Lung microvascular endothelial cell (primary cell): Measurements from ENCODE around the gene FAT1. TPM values are rescaled to one million over a fixed set of nuclear protein-coding genes. Genes with fewer than 3 reads are reported as not detected.
"Not testable (repeated sequence)": the region's sequence is repeated elsewhere in the genome, so short reads cannot be mapped to it uniquely, and the experiment has no call there.

Experiments
- DNase-seq, 2 donors: peaks; one replicate each; pipeline versions ENCODE4 v3.0.0 to v3.0.0-alpha.2; 2010; ENCODE audit warnings: low read depth in 2 of 2
- total RNA-seq: library from RNA; depleted of rRNA; stranded (reverse); fragments of >200 nt; gene quantifications from 2 replicates; pipeline ENCODE4 v1.2.1, GENCODE V29; 2014

The FAT1 gene
- 0.60 and 1.7 TPM in 2 replicates for total RNA-seq

- DNase-seq, result peak; percentile 74 to 75
Measured at GRCh38 chr4:186723292-186724057, at the start of gene FAT1. Gene FAT1, minus strand, starts transcription at chr4:186723856. Its CDS starts 14,029 bp downstream, at chr4:186709827.

- DNase-seq, result no peak
Measured at GRCh38 chr4:186772936-186773487, 49.4 kb upstream of the FAT1 start.

GRCh38 chr4:186771624-186772023 lies 48.0 kb upstream of the FAT1 start:
- no peak for DNase-seq

- DNase-seq, result no peak
Measured at GRCh38 chr4:186770481-186771175, 47.0 kb upstream of the FAT1 start.

- DNase-seq, result no peak
Measured at GRCh38 chr4:186767794-186768193, 44.1 kb upstream of the FAT1 start.

GRCh38 chr4:186765673-186766546 lies 42.3 kb upstream of the FAT1 start:
- DNase-seq, result no peak

- no peak for DNase-seq
Measured at GRCh38 chr4:186765138-186765537, 41.5 kb upstream of the FAT1 start.

GRCh38 chr4:186764457-186764856 lies 40.8 kb upstream of the FAT1 start:
- no peak for DNase-seq

- DNase-seq, result no peak
Measured at GRCh38 chr4:186762865-186763264, 39.2 kb upstream of the FAT1 start.

GRCh38 chr4:186762361-186762760 lies 38.7 kb upstream of the FAT1 start:
- no peak for DNase-seq

GRCh38 chr4:186761956-186762355 lies 38.3 kb upstream of the FAT1 start:
- not testable (repeated sequence) for DNase-seq

GRCh38 chr4:186761393-186761792 lies 37.7 kb upstream of the FAT1 start:
- no peak for DNase-seq

GRCh38 chr4:186760576-186760975 lies 36.9 kb upstream of the FAT1 start:
- no peak for DNase-seq

GRCh38 chr4:186759990-186760389 lies 36.3 kb upstream of the FAT1 start:
- no peak for DNase-seq

GRCh38 chr4:186758929-186759682 lies 35.5 kb upstream of the FAT1 start:
- DNase-seq, result no peak

GRCh38 chr4:186757696-186758355 lies 34.2 kb upstream of the FAT1 start:
- no peak for DNase-seq

- not testable (repeated sequence) for DNase-seq
Measured at GRCh38 chr4:186756550-186756949, 32.9 kb upstream of the FAT1 start.

GRCh38 chr4:186755550-186756519 lies 32.2 kb upstream of the FAT1 start:
- DNase-seq, result no peak

GRCh38 chr4:186754976-186755375 lies 31.3 kb upstream of the FAT1 start:
- no peak for DNase-seq
